ENCODE results near the gene PARP15.

Gene PARP15

DNA sequence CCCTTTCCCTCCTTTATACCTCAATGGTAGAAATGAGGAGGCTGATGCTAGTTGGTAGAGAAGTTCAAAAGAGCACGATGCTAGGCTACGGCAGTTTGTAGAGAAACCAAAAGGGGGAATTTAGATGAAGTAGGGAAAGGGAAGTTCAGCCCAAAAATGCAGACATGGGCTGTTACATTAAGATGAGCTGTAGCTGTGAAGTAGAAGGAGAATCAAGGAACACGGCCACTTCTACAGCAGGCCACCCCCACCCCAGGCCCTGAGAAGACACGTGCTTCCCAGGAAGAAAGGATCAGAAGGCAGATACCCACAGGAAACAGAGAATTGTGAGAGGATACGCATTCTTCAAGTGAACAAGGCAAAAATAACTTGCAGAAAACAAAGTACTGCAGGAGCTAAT lies 101.1 kb downstream of the PARP15 start:
- H3K9ac ChIP-seq (ENCODE audit: low read depth, low read length), result peak overlapping the region; percentile 91
- peak overlapping the region; percentile 81 for H2AFZ ChIP-seq (ENCODE audit: low read depth, low read length)
- H3K27me3 ChIP-seq (ENCODE audit: insufficient read depth, low read length, poor library complexity), result no peaks in the 10 kb centered on the region
- H4K20me1 ChIP-seq (ENCODE audit: insufficient read depth, low read length), result no peaks in the 10 kb centered on the region
- peak overlapping the region; percentile 41 for H3K27ac ChIP-seq (ENCODE audit: low read length)
- peak overlapping the region; percentile 92 for H3K4me2 ChIP-seq (ENCODE audit: insufficient read depth, low read length)
- ATAC-seq (ENCODE audit: insufficient read depth, low read depth) (no peak), DNase-seq (no peak)
- H3K4me1 ChIP-seq (ENCODE audit: insufficient read depth, low read length), result peaks cover 45% of the 10 kb centered on the region
- no peak overlapping the region for H3K4me3 ChIP-seq (ENCODE audit: low read depth in 1 of 2, low read length in 2 of 2)
- TF ChIP-seq, protein P1, sequence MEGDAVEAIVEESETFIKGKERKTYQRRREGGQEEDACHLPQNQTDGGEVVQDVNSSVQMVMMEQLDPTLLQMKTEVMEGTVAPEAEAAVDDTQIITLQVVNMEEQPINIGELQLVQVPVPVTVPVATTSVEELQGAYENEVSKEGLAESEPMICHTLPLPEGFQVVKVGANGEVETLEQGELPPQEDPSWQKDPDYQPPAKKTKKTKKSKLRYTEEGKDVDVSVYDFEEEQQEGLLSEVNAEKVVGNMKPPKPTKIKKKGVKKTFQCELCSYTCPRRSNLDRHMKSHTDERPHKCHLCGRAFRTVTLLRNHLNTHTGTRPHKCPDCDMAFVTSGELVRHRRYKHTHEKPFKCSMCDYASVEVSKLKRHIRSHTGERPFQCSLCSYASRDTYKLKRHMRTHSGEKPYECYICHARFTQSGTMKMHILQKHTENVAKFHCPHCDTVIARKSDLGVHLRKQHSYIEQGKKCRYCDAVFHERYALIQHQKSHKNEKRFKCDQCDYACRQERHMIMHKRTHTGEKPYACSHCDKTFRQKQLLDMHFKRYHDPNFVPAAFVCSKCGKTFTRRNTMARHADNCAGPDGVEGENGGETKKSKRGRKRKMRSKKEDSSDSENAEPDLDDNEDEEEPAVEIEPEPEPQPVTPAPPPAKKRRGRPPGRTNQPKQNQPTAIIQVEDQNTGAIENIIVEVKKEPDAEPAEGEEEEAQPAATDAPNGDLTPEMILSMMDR (IDR thresholded peaks at IDR 0.05; ENCODE audit: borderline replicate concordance, extremely low read depth, low read length, poor library complexity, severe bottlenecking), result no peak
- TF ChIP-seq EZH2 (IDR thresholded peaks at IDR 0.05; ENCODE audit: borderline replicate concordance, low read depth, low read length, severe bottlenecking), result no peak
- H3K36me3 ChIP-seq (ENCODE audit: insufficient read depth, low read length), result peaks cover 4% of the 10 kb centered on the region
- H3K79me2 ChIP-seq (ENCODE audit: insufficient read depth, low read length), result peaks cover 31% of the 10 kb centered on the region
- H3K9me3 ChIP-seq (ENCODE audit: insufficient read depth, low read length, severe bottlenecking), result no peaks in the 10 kb centered on the region

DNA sequence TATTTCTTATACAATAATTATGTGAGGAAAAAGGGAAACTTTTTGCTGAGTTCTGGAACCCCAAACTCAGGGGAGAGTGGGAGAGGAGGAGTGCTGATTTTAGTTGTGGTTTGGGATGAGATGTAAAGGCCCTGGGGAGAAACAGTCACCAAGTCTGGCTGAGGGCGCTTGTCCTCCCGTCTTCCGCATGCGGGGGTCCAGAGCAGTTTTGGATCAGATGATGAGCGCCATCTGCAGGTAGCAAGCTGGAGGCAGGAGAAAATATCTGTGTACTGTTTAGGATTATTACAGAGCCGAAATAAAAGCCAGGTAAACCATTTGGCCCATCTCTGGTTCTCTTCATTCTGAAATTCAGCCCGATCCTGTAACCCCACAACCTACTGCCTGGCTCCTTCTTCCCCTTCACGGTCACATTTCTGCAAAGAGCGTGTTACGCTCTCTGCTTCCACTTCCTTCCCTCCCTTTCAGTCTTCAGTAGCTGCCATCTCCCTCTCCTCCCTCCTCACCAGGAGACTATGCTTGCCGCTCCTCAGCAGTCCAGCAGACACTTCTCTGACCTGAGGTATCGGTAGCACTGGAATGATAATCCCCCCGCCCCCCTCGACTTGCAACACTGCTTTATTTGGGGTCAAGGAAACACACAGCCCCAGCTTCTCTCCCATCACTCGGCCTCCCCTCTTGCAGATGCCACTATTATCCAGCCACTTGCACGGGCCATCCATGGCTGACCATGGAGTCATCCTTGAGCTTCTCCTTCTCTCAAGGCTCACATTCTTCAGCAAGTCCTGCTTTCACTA lies 101.8 kb downstream of the PARP15 start:
- Histone ChIP-seq H3K27me3 (ENCODE audit: insufficient read depth, low read length, poor library complexity) (no peaks in the 10 kb centered on the region), H3K79me2 (ENCODE audit: insufficient read depth, low read length) (peaks cover 39% of the 10 kb centered on the region), H4K20me1 (ENCODE audit: insufficient read depth, low read length) (peaks cover 5% of the 10 kb centered on the region; the same call in 1 of the 2 replicates), H3K4me3 (ENCODE audit: low read depth in 1 of 2, low read length in 2 of 2) (peak overlapping the region in 1 of 2 experiments; percentile 86; a peak in 2 of 4 replicates), H3K4me1 (ENCODE audit: insufficient read depth, low read length) (peaks cover 53% of the 10 kb centered on the region), H3K9ac (ENCODE audit: low read depth, low read length) (peak overlapping the region; percentile 91), H3K27ac (ENCODE audit: low read length) (peak overlapping the region; percentile 90), H3K9me3 (ENCODE audit: insufficient read depth, low read length, severe bottlenecking) (no peaks in the 10 kb centered on the region), H3K4me2 (ENCODE audit: insufficient read depth, low read length) (peak overlapping the region; percentile 92), H2AFZ (ENCODE audit: low read depth, low read length) (peak overlapping the region; percentile 93), H3K36me3 (ENCODE audit: insufficient read depth, low read length) (peaks cover 12% of the 10 kb centered on the region)
- ATAC-seq (ENCODE audit: insufficient read depth, low read depth), result peak; percentile 77
- peak; percentile 91 for DNase-seq
- no peak for TF ChIP-seq EZH2 (IDR thresholded peaks at IDR 0.05; ENCODE audit: borderline replicate concordance, low read depth, low read length, severe bottlenecking)
- TF ChIP-seq, protein P1 (IDR thresholded peaks at IDR 0.05; ENCODE audit: borderline replicate concordance, extremely low read depth, low read length, poor library complexity, severe bottlenecking), result peak; percentile 96

DNA sequence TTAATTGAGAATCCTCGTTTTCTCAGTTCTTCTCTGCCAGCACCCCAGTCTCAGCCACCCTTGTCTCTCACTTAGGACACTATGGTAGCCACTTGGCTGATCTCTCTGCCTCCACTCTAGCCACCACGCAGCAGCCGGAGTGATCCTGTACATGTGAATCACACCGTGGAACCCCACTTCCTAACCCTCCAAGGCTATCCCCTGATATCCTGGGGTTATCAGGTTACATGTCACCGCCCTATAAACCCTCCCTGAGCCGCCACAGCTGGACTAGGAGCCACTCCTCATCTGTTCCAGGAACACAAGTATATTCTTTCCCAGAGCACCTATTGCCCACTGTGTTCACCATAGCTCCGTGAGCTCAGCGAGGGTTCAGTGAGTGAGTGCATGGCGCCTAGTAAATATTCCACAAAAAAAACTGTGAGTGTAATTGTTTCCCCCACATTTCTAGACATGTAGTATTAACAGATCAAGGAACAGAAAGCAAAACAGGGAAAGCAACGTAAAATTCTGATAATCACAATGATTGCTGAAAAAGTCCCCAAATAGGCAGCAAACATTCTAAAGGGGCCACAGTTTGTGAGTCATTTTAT lies 102.5 kb downstream of the PARP15 start:
- peak overlapping the region; percentile 86 to 90; a peak in 3 of 4 replicates for H3K4me3 ChIP-seq (ENCODE audit: low read depth in 1 of 2, low read length in 2 of 2)
- H3K36me3 ChIP-seq (ENCODE audit: insufficient read depth, low read length), result peaks cover 12% of the 10 kb centered on the region
- H3K4me2 ChIP-seq (ENCODE audit: insufficient read depth, low read length), result peak overlapping the region; percentile 92
- peak overlapping the region; percentile 93 for H2AFZ ChIP-seq (ENCODE audit: low read depth, low read length)
- H3K79me2 ChIP-seq (ENCODE audit: insufficient read depth, low read length), result peaks cover 44% of the 10 kb centered on the region
- H3K9me3 ChIP-seq (ENCODE audit: insufficient read depth, low read length, severe bottlenecking), result no peaks in the 10 kb centered on the region
- H3K4me1 ChIP-seq (ENCODE audit: insufficient read depth, low read length), result peaks cover 53% of the 10 kb centered on the region
- DNase-seq (peak; percentile 34), ATAC-seq (ENCODE audit: insufficient read depth, low read depth) (peak; percentile 7; the same call in 1 of the 3 replicates)
- H3K27ac ChIP-seq (ENCODE audit: low read length), result peak overlapping the region; percentile 90
- peak overlapping the region; percentile 91 for H3K9ac ChIP-seq (ENCODE audit: low read depth, low read length)
- peaks cover 5% of the 10 kb centered on the region; the same call in 1 of the 2 replicates for H4K20me1 ChIP-seq (ENCODE audit: insufficient read depth, low read length)
- no peak for TF ChIP-seq EZH2 (IDR thresholded peaks at IDR 0.05; ENCODE audit: borderline replicate concordance, low read depth, low read length, severe bottlenecking)
- TF ChIP-seq, protein P1 (IDR thresholded peaks at IDR 0.05; ENCODE audit: borderline replicate concordance, extremely low read depth, low read length, poor library complexity, severe bottlenecking), result no peak
- no peaks in the 10 kb centered on the region for H3K27me3 ChIP-seq (ENCODE audit: insufficient read depth, low read length, poor library complexity)

Measured in DND-41 (cell line).